Measurements from ENCODE around the gene ZNF439.
"Not testable (repeated sequence)": the region's sequence is repeated elsewhere in the genome, so short reads cannot be mapped to it uniquely, and the experiment has no call there.

- not testable (repeated sequence) for TF ChIP-seq CTCF (conservative IDR thresholded peaks at IDR 0.05; ENCODE audit: low read depth, low read length); EZH2 (IDR thresholded peaks at IDR 0.05; ENCODE audit: low read length, unreplicated experiment); EZH2phosphoT487 (IDR thresholded peaks at IDR 0.05; ENCODE audit: borderline replicate concordance, low read length)
Measured at GRCh38 chr19:11914417-11915051, 66.0 kb downstream of the ZNF439 start.
